Suprapubic skin (tissue), 4 donors: ENCODE data around the gene TGM1.
A peak's percentile ranks its signal among the peaks of the same experiment; 100 is the strongest.

Source experiments
- CTCF ChIP-seq, 2 donors: fragments of 200-600 bp in 1 of 2; fragments of 450-650 bp in 1 of 2; sonication (generic) in 1 of 2; IDR thresholded peaks; one replicate each; pipeline ENCODE4 v1.5.1; 2016 to 2019; ENCODE audit warnings: antibody characterized with exemption in 2 of 2, mild to moderate bottlenecking in 1 of 2, moderate library complexity in 1 of 2
- EP300 ChIP-seq: sonication (generic); formaldehyde crosslinking; IDR thresholded peaks from one replicate; pipeline ENCODE4 v1.6.1; 2017; ENCODE audit warnings: antibody characterized with exemption
- POLR2A ChIP-seq, 2 donors: fragments of 450-650 bp; IDR thresholded peaks; one replicate each; pipeline ENCODE4 v1.6.1; 2017; ENCODE audit warnings: antibody characterized with exemption in 2 of 2, mild to moderate bottlenecking in 2 of 2, moderate library complexity in 2 of 2
- POLR2AphosphoS5 ChIP-seq, 3 donors: sonication (generic); formaldehyde crosslinking; IDR thresholded peaks; one replicate each; pipeline ENCODE4 v1.6.1; 2017; ENCODE audit warnings: antibody characterized with exemption in 3 of 3

- TF ChIP-seq POLR2AphosphoS5 (IDR thresholded peaks at IDR 0.05) (peak in 2 of 3 donors; percentile 31 to 62), CTCF (IDR thresholded peaks at IDR 0.05) (no peak), EP300 (no peak), POLR2A (IDR thresholded peaks at IDR 0.05) (peak in 1 of 2 donors; percentile 31)
These were observed 30.1 kb downstream of the TGM1 start, which contains the start of gene GMPR2 for GRCh38 chr14:24232645-24233537.
